GM18868 (cell line): ENCODE measurements around the gene RAB5IF.
"Not testable (repeated sequence)": the region's sequence is repeated elsewhere in the genome, so short reads cannot be mapped to it uniquely, and the experiment has no call there.

Experiments used
- ATAC-seq: cut with Tn5 transposase; IDR thresholded peaks from one replicate; pipeline ENCODE4 v1.9.1; 2021; ENCODE audit warnings: mild to moderate bottlenecking, moderate library complexity; ENCODE audit not compliant: unreplicated experiment

The RAB5IF gene

GRCh38 chr20:36605399-36606157 lies at the start of gene RAB5IF:
RAB5IF (plus strand) TSS chr20:36605779; CDS start chr20:36605952, 173 bp downstream.
- ATAC-seq: peak; percentile 87

GRCh38 chr20:36562724-36563123 lies 42.9 kb upstream of the RAB5IF start:
- ATAC-seq: no peak

GRCh38 chr20:36563374-36563773 lies 42.2 kb upstream of the RAB5IF start:
- no peak for ATAC-seq

- ATAC-seq: not testable (repeated sequence)
Observed at GRCh38 chr20:36564078-36564725, 41.4 kb upstream of the RAB5IF start.

- ATAC-seq: not testable (repeated sequence)
Observed at GRCh38 chr20:36564726-36565121, 40.9 kb upstream of the RAB5IF start.

GRCh38 chr20:36565520-36565919 lies 40.1 kb upstream of the RAB5IF start:
- no peak for ATAC-seq

GRCh38 chr20:36569847-36570429 lies 35.6 kb upstream of the RAB5IF start:
- no peak for ATAC-seq

GRCh38 chr20:36571564-36572504 lies 33.7 kb upstream of the RAB5IF start:
- no peak for ATAC-seq

GRCh38 chr20:36572701-36573102 lies 32.9 kb upstream of the RAB5IF start:
- peak; percentile 23 for ATAC-seq

- ATAC-seq: peak; percentile 67
Observed at GRCh38 chr20:36573103-36573797, 32.3 kb upstream of the RAB5IF start, which contains the start of gene TGIF2. TGIF2 (plus strand) TSS chr20:36573597; CDS start chr20:36578775, 5,178 bp downstream.

GRCh38 chr20:36573798-36574365 lies 31.7 kb upstream of the RAB5IF start:
- no peak for ATAC-seq

- ATAC-seq: no peak
Observed at GRCh38 chr20:36574366-36575135, 31.0 kb upstream of the RAB5IF start.

GRCh38 chr20:36576081-36576445 lies 29.5 kb upstream of the RAB5IF start:
- ATAC-seq: no peak

- ATAC-seq: no peak
Observed at GRCh38 chr20:36578356-36579041, 27.1 kb upstream of the RAB5IF start.

GRCh38 chr20:36579996-36580545 lies 25.5 kb upstream of the RAB5IF start:
- ATAC-seq: no peak

- no peak for ATAC-seq
Observed at GRCh38 chr20:36582322-36582721, 23.3 kb upstream of the RAB5IF start.

GRCh38 chr20:36582821-36583220 lies 22.8 kb upstream of the RAB5IF start:
- ATAC-seq: no peak

- ATAC-seq: no peak
Observed at GRCh38 chr20:36584018-36584481, 21.5 kb upstream of the RAB5IF start.
